Liver (tissue), 3 donors: ENCODE measurements around the gene CCDC102A.

Source experiments
- ATF3 ChIP-seq: IDR thresholded peaks from 2 replicates; pipeline ENCODE4 v1.6.1; 2016; ENCODE audit warnings: antibody characterized with exemption
- CTCF ChIP-seq: fragments of 150-350 bp; IDR thresholded peaks from 2 replicates; pipeline ENCODE4 v1.5.1; 2017; ENCODE audit warnings: improper control_type of control experiment, low read depth, low read length; ENCODE audit not compliant: missing input control
- JUND ChIP-seq, 2 donors: IDR thresholded peaks; 2 replicates each; pipeline ENCODE4 v1.6.1; 2016; ENCODE audit warnings: antibody characterized with exemption in 2 of 2
- NR2F2 ChIP-seq: IDR thresholded peaks from 2 replicates; pipeline ENCODE4 v1.6.1; 2016; ENCODE audit warnings: antibody characterized with exemption
- RAD21 ChIP-seq, 2 donors: IDR thresholded peaks; 2 replicates each; pipeline ENCODE4 v1.6.1; 2016; ENCODE audit warnings: antibody characterized with exemption in 2 of 2, mild to moderate bottlenecking in 2 of 2
- REST ChIP-seq: IDR thresholded peaks from 2 replicates; pipeline ENCODE4 v1.6.1; 2016; ENCODE audit warnings: antibody characterized with exemption, mild to moderate bottlenecking
- RXRA ChIP-seq, 2 donors: IDR thresholded peaks; 2 replicates each; pipeline ENCODE4 v1.6.1; 2017 to 2018; ENCODE audit warnings: antibody characterized with exemption in 2 of 2, mild to moderate bottlenecking in 1 of 2
- SP1 ChIP-seq: IDR thresholded peaks from 2 replicates; pipeline ENCODE4 v1.6.1; 2018; ENCODE audit warnings: antibody characterized with exemption, mild to moderate bottlenecking
- TAF1 ChIP-seq: conservative IDR thresholded peaks from 2 replicates; pipeline ENCODE4 v1.6.1; 2016; ENCODE audit warnings: antibody characterized with exemption, mild to moderate bottlenecking
- YY1 ChIP-seq: IDR thresholded peaks from 2 replicates; pipeline ENCODE4 v1.6.1; 2016; ENCODE audit warnings: antibody characterized with exemption, mild to moderate bottlenecking
- TF ChIP-seq, protein P1 (sequence below): IDR thresholded peaks from 2 replicates; pipeline ENCODE4 v1.6.1; 2016; ENCODE audit warnings: antibody characterized with exemption
- TF ChIP-seq, protein P2 (sequence below): IDR thresholded peaks from 2 replicates; pipeline ENCODE4 v1.6.1; 2016; ENCODE audit warnings: antibody characterized with exemption
- donor health status: healthy.
- donor health status: healthy.

GRCh38 chr16:57483725-57484514 is 52.5 kb downstream of the CCDC102A start:
- no peak for TF ChIP-seq TAF1
- no peak for TF ChIP-seq JUND (IDR thresholded peaks at IDR 0.05)
- TF ChIP-seq RAD21 (IDR thresholded peaks at IDR 0.05): no peak
- no peak for TF ChIP-seq CTCF
- TF ChIP-seq, protein P1, sequence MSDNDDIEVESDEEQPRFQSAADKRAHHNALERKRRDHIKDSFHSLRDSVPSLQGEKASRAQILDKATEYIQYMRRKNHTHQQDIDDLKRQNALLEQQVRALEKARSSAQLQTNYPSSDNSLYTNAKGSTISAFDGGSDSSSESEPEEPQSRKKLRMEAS: no peak
- TF ChIP-seq YY1: no peak
- no peak for TF ChIP-seq SP1
- TF ChIP-seq, protein P2, sequence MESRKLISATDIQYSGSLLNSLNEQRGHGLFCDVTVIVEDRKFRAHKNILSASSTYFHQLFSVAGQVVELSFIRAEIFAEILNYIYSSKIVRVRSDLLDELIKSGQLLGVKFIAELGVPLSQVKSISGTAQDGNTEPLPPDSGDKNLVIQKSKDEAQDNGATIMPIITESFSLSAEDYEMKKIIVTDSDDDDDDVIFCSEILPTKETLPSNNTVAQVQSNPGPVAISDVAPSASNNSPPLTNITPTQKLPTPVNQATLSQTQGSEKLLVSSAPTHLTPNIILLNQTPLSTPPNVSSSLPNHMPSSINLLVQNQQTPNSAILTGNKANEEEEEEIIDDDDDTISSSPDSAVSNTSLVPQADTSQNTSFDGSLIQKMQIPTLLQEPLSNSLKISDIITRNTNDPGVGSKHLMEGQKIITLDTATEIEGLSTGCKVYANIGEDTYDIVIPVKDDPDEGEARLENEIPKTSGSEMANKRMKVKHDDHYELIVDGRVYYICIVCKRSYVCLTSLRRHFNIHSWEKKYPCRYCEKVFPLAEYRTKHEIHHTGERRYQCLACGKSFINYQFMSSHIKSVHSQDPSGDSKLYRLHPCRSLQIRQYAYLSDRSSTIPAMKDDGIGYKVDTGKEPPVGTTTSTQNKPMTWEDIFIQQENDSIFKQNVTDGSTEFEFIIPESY: no peak
- TF ChIP-seq NR2F2: no peak
- TF ChIP-seq RXRA (IDR thresholded peaks at IDR 0.05): no peak
- TF ChIP-seq ATF3: no peak
- TF ChIP-seq REST: no peak
